Putamen (tissue), 1 donor: ENCODE results near the gene SPTBN1.

Source experiments
- DNase-seq: peaks from one replicate; pipeline ENCODE4 v3.0.0-alpha.2; 2016; ENCODE audit warnings: low spot score

Gene SPTBN1

DNA sequence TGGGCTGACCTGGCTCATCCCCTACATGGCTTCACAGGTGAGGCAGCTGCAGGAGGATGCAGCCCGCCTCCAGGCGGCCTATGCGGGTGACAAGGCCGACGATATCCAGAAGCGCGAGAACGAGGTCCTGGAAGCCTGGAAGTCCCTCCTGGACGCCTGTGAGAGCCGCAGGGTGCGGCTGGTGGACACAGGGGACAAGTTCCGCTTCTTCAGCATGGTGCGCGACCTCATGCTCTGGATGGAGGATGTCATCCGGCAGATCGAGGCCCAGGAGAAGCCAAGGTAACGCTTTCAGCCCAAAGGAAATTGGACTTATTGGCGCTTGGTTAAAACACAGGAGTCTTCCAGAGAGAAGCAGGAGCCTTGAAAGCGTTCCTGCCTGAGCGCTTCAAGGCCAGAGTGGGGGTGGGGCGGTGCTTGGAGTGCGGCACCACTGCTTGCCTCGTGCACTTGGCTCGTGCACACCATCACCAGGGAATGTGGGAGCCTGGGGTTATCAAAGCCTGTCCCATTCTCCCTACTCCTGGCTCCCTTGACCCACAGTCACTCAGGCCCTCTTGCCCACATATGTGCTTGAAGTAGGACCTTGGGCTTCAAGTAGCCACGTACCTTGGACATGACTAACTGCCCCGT lies 197.6 kb downstream of the SPTBN1 start:
- no peak for DNase-seq

DNA sequence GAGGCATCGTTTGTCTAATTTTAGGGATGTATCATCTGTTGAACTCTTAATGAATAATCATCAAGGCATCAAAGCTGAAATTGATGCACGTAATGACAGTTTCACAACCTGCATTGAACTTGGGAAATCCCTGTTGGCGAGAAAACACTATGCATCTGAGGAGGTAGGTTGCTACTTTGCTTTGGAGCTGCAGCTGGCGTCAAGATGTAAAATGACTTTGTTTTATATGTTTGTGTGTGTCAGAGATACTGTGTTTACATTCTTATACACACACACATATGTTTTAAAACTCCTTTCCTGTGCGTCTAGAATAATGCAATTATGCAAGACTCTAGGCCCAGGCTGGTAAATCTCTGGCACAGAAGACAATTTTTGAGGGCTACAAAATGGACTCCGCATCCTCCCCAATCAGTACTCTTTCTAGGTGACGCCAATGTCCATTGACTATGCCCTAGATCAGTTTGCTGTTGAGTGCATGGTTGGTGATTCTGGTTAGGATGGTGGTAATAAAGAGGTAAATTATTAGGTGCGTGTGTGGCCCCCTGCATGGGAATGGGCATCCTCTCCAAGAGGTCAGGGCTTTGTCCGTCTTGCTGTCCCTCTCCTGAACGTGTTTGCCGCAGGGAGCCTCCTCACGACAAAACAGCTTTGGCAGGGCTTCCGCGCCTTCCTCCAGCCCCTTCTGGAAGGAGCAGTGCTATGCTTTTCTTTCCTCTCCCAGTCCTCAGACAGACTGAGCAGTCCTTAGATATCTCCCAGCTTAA lies 199.1 kb downstream of the SPTBN1 start:
- no peak for DNase-seq

DNA sequence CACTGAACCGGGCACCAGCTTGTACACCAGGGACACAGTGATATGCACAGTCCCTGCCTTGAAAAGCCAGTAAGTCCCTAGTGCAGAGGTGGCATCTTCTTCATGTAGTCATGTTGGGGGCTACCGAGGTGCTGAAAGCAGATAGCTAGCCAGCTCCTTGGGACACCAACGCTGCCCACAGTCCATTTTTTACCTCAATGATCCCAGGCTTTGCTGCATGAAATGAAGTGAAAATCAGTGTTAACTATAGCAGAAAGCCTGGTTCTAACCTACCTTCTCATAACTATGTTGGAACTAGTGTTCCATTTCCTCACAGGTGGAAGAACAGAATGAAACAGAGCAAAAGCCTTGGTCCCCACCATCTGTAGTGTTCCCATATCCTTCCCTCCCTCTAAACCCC lies 200.7 kb downstream of the SPTBN1 start:
- DNase-seq, result no peak

DNA sequence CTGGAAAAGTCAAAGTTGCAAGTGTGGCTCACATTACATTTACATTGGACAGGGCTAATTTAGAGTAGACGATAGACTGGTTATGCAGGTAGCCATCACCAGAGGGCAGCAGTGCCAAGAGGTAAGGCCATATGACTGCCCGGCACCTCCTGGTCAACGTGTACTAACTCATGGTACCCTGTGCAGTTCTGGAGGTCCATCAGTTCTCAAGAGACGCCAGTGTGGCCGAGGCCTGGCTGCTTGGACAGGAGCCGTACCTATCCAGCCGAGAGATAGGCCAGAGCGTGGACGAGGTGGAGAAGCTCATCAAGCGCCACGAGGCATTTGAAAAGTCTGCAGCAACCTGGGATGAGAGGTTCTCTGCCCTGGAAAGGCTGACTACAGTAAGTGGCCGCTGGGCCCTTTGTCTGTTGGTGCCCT lies 201.5 kb downstream of the SPTBN1 start:
- DNase-seq, result no peak

DNA sequence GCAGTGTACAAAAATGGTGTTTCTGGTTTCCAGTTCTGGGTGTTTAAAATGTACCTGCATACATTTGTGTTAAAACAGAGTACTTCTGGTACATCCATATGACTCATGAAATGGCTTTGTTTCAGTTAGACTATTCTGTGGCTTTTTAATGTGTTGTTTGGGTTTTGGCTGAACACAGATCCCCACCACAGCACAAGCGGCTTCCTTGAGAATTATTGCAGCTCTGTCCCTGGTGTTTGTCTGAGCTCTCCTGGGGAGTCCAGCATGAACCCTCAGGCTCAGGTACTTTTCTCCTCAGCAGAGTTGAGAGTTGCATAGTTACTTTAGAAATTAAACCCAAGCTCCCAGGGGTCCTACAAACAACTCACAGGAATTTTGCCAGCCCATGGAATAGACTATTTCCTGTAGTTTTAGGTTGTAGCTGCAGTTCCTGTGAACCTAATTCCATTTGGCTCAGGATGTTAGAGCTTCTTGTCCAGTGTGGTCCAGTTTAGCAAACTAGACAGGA lies 202.5 kb downstream of the SPTBN1 start:
- DNase-seq, result no peak

DNA sequence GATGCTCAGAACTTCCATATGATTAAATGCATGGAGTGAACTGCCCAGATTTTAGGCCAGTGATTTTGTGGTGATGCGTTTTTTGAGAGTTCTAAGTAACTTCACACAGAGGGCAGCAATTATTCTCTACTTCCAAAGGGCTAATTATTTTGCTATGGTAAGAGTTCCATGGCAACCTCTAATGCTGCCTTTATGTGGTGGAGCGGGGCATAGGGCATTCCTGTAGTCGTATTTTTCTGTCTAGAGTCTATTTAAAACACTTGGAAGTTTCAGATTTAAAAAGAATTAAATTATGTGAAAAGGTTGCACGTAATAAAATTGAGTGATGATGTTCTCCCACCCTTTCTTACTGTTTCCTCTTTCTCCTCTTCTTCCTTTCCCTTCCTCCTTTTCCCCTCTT lies 203.4 kb downstream of the SPTBN1 start:
- DNase-seq, result no peak

DNA sequence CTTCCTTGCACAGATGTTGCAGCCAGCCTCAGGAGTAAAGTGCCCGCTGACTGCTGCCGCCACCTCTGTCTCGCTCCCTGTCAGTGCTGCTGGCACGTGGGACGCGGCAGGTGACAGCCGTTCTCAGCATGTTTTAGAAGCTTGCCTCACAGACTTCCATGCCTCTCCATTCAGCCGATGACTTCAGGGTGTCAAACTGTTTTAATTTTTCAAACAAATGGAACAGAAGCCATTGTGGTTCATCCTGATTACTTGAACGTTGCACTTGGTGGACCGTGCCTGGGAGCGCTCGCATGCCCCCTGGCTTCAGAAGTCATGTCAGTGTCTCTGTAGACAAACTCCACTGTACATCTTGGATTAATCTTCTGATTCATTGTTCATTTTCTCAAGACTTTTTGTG lies 204.6 kb downstream of the SPTBN1 start:
- no peak for DNase-seq

DNA sequence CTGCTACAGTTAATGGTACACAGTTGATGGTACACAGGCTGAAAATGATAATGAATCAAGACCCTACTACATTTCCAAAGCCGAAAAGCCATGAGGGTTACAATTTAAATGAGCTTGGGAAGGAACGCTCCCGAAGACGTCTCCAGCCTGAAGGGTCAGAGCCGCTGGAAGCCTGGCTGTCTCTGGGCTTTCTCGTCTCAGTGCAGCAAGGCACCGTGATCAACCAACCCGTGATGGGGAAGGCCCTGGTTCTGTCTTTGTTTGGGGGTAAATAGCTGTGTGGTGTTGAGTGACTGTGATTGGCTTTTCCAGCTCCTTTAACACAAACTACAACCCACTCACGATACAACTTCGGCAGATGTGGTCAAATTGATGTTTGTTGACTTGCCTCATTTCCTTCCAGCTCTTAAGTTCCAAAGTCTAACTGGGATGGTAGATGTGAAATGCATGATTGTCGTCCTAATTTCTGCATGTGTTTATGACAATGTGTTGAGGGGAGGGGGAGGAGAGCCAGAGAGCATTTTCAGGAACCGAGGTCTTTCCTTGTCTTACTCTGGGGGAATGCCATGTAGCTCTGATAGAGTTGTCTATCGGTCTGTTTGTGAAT lies 207.4 kb downstream of the SPTBN1 start:
- no peak for DNase-seq

DNA sequence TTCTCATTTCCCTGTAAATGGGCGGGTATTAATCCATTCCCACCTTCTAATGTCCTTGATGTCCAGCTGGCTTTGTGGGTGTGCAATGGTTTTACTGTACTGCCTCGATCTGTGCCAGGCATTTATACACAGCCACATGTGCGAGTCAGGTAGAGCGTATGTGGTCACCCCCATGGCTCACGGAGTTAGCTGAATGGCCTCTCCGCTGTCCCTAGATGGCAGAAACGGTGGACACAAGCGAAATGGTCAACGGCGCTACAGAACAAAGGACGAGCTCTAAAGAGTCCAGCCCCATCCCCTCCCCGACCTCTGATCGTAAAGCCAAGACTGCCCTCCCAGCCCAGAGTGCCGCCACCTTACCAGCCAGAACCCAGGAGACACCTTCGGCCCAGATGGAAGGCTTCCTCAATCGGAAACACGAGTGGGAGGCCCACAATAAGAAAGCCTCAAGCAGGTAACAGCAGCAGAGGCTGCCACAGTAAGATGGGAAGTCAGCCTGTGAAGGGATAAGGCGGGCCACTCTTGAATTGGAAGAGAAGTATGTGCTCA lies 208.2 kb downstream of the SPTBN1 start:
- no peak for DNase-seq

DNA sequence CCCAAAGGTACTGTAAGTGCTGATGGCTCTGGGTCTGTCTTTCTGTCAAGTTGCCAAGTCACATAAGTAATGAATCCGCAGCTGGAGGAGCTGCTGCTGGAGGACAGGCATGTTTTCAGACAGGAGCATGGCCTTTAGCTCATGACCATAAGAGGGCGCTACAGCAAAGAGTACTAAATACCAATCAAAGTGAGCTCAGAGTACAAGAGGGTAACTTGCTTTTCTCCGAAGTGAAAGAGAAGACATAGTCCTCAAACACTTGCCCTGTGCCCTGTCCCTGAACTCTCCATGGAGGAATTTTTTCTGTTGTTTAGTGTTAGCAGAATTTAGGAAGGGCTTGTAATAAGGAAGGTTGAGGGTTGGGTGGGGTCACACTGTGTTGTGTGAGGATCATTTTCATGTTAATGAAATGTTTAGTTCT lies 209.3 kb downstream of the SPTBN1 start:
- no peak for DNase-seq

DNA sequence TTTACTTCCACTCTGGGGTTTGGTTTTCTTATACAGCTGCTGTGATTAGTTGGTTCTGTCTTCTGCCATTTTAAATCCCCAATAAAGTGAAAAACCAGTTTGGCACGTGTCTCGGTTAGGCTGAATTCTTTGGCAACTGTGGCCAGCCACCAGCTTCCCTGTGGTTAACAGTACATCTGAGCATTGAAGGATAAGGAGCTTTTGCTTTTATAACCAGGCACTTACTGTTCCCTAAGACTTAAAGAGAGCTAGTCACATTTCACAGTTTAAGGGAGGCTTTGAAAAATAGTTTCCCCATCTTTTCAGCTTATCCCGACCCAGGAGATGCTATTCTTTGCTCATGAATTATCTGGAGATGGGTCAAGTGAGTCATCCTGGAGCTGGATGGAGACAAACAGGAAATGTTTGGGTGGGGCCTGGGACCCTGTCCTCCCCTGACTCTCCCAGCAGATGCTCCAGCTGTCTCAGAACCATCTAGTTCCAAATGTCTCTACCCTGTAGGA lies 210.1 kb downstream of the SPTBN1 start:
- DNase-seq, result no peak

DNA sequence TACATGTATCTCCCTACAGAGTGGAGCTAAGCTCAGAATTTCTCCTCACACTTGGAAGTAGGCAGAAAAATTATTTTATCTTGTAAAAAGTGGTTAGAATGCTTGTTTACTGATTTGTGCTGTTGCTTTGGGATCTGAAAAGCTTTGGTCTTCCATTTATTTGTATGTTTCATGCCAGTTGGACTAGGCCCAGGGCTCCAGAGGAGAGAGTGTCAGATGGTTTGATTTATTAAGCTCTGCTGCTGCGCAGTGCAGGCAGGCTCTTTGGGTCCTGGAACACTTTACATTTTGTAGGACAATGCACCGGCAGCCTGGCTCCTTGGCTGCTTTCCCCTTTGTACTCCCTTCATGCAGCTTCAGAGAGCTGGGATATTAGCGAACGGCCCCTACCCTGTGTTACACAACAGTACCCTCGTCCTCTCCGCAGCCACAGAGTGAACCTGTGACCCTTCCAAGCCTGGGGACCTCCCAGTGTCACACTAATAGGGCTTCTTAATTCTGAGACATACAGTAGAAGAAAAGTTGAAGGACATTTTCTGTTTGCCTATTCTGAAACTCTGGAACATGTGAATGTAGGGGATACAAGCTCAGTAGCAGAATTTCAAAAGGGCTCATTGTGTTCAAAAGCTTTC lies 210.6 kb downstream of the SPTBN1 start:
- peak; percentile 83 for DNase-seq

DNA sequence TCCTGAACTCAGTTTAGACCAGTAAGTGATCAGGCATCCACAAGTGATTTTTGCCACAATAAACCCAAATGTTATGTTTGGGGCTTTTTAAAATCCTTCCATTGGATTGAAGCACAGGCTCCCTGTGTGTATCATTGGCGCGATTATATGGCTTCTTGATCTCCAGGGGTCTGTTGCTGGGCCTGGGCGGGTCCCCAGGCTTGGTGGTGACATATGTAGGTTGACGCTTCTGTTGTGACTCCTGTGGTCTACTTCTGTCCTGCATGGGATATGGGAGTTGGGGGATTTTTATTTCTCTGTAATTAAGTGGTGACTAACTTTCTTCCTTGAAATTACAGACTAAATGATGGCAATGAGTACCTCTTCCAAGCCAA lies 211.1 kb downstream of the SPTBN1 start:
- no peak for DNase-seq

DNA sequence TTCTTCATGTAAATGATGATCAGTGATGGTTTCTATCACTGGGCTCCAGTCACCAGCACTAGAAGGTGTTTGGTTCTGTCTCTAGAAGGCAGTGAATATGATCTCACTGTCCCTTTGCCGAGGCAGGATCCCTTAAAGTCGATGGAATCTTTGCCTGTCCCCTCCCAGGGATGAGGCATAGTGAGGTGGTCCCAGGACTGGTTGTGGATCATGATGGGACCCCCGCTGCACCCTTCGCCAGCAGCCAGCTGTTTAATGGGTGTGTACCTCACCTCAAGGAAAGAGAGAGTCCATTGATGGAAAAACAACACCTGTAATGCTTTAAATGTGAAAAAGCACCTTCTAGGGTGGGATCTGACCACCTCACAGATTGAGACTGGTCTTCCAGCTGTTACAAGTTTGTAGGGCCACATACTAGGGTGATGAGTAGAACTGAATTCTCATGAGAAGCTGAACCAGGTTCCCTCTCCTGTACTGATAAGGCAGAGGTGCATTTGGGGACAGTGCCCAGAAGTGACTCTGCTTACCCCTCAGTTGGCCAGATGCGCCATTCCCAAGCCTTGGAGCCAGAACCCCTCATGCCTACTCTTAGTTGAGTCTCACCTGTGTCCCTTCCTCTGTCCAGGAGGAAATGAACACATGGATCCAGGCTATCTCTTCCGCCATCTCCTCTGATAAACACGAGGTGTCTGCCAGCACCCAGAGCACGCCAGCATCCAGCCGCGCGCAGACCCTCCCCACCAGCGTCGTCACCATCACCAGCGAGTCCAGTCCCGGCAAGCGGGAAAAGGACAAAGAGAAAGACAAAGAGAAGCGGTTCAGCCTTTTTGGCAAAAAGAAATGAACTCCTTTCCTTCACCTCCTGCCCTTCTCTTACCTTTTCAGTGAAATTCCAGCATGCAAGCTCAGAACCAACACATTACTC lies 211.9 kb downstream of the SPTBN1 start:
- DNase-seq, result no peak

DNA sequence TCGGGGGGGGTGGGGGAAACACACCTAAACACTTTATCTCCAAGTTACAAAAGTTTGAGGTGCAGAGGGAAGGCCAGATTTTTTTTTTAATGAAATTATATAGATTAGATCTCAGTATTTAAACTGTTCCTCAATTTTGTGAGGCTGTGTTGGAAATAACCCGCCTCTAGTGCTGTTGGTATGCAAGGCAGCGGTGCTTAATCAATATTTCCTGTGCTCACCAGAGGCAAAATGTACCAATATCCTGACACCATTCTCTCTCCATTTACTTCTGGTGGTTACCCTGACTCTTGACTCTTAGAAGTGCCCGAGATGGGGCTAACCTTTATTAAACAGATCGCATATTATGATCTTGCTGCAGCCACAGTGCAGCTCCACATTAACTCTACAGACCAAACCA lies 212.6 kb downstream of the SPTBN1 start:
- DNase-seq, result no peak

DNA sequence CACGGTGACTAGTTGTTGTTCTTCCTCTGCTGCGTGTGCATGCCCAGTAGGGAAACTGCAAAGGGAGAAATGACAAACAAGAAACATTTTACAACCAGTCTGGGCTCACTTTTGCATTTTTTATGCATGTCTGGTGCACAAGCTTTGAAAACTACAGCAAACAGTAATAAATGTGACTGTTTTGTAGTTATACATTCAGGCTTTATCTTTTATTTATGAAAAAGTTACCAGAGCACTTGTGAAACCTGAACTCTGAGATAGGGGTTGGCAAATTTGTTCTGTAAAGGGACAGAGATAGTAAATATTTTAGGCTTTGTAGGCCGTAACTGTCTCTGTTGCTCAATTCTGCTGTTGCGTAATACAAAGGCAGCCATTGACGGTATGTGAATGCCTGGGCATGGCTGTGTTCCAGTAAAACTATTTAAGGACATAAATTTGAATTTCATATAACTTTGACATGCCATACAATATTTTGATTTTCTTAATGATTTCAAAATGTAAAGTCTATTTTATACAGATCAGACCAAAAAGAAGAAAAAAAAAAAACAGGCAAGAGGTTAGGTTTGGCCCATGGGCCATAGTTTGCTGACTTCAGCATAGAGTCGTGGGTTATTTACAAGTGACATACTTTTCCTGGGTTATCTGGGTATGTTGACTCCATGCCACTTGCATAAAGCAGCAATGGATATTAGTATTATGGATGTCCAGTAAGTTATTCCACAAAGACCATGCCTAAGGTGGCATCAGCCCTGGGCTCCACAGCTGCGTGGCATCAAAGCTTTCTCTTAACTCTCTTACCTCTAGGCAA lies 213.8 kb downstream of the SPTBN1 start:
- no peak for DNase-seq

DNA sequence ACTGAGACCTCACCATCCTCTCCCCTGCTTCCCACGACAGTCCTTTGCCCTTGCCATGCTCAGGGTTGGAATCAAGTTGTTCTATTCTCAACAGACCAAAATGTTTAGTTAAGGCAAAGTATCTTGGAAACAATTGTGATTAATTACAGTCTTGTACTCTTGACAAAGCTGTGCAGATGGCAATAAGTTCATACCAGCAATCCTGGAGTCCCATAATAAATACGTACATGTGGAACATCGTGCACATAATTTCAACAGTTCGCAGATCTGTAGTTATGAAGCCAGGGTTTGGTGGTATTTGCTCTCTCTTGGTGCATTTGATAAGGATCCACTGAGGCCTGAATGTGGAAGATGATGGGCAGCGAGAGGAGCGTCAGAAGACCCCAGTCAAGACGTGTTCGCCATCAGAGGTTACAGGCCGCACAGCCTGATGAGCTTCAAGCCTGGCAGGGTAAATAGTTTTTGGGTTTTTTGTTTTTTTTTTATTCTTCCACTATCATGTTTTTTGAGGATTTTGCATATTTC lies 214.4 kb downstream of the SPTBN1 start:
- no peak for DNase-seq

DNA sequence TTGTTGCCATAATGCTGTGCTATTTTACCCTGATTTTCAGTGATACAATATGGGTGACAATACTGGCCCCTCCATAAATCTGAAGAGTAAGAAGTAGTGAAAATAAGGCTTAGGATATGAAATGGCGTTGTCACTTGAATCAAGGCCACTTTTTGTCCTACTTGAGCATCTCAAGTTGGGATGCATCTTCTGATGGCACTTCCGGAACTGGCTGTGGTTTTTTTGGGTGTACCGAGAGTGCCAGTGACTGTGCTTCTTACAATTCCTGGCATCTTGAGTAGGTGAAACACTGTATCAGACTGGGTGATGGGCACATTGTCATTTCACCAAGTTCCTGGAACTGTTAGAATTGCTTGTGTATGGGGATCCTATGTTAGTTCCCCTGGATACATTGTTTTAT lies 214.9 kb downstream of the SPTBN1 start:
- DNase-seq, result no peak

DNA sequence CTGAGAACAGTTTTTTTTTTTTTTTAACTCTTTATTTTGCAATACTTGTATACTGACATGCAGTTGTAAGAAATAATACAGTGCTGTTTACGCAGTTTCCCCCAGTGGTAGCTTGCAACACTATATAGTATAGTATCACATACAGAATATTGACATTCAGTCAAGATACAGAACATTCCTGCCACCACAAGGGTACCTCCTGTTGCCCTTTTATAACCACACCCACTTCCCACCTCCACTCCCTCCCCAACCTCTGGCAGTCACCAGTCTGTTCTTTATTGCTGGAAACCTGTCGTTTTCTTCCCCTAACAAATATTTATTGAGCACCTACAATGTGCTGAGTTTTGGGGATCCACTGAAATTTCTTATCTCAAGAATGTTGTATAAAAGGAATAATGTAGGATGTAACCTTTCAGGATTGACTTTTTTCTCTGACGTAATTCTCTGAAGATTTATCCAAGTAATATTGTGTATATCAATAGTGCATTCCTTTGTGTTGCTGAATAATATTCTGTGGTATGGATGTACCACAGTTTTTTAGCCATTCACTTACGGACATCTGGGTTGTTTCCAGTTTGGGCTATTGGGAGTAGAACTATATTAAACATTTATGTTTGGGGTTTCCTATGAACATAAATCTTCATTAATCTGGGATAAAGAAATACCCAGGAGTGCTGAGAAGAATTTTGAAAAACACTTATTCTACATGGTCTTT lies 215.9 kb downstream of the SPTBN1 start:
- DNase-seq, result no peak
